ENCODE measurements around the gene LCOR. TPM values are rescaled to one million over a fixed set of nuclear protein-coding genes. Genes with fewer than 3 reads are reported as not detected.

The LCOR gene
- total RNA-seq, 1 donor from 2014 or later = 29.4 TPM

GRCh38 chr10:97039538-97040247 lies 207.6 kb downstream of the LCOR start:
- H3K27me3 Mint-ChIP-seq (ENCODE audit: low read depth) = peaks cover 16% of the 10 kb centered on the region

GRCh38 chr10:97040248-97040584 lies 208.1 kb downstream of the LCOR start:
- Mint-ChIP-seq H3K9me3 (ENCODE audit: low read depth) (no peaks in the 10 kb centered on the region), H3K36me3 (ENCODE audit: low read depth) (no peaks in the 10 kb centered on the region), H3K27me3 (ENCODE audit: low read depth) (peaks cover 14% of the 10 kb centered on the region), H3K27ac (ENCODE audit: unreplicated experiment) (no peak overlapping the region), H3K4me3 (ENCODE audit: unreplicated experiment) (no peak overlapping the region), H3K4me1 (ENCODE audit: low read depth) (peaks cover 12% of the 10 kb centered on the region)
- DNase-seq (ENCODE audit: low spot score) = no peak
- TF ChIP-seq CTCF (IDR thresholded peaks at IDR 0.05) = no peak

More at GRCh38 chr10:97039538-97040247, 207.6 kb downstream of the LCOR start:
- Mint-ChIP-seq H3K27ac (ENCODE audit: unreplicated experiment) (no peak overlapping the region), H3K36me3 (ENCODE audit: low read depth) (no peaks in the 10 kb centered on the region), H3K4me3 (ENCODE audit: unreplicated experiment) (no peak overlapping the region), H3K4me1 (ENCODE audit: low read depth) (peaks cover 12% of the 10 kb centered on the region), H3K9me3 (ENCODE audit: low read depth) (no peaks in the 10 kb centered on the region)
- no peak for TF ChIP-seq CTCF (IDR thresholded peaks at IDR 0.05)
- no peak for DNase-seq (ENCODE audit: low spot score)

DNA sequence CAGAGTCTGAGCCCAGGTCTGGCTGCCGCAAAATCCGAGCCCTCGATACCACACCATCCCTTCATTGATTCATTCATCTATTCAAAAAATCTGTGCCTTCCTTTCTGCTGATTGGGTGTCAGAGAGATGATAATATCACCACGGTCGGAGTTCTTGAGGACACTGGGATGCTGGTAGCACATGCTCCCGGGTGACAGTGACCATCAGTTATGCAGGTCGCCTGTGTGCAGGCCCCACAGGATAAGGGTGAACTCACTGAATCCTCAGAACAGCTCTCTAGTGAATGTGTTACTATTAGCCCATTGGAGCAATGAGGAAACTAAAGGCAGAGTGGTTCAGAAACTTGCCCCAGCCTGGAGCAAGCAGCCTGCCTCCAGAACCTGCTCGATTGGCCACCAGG lies 208.6 kb downstream of the LCOR start:
- Mint-ChIP-seq H3K4me1 (ENCODE audit: low read depth) (peaks cover 12% of the 10 kb centered on the region), H3K27ac (ENCODE audit: unreplicated experiment) (no peak overlapping the region), H3K36me3 (ENCODE audit: low read depth) (no peaks in the 10 kb centered on the region), H3K27me3 (ENCODE audit: low read depth) (peaks cover 9% of the 10 kb centered on the region), H3K9me3 (ENCODE audit: low read depth) (no peaks in the 10 kb centered on the region), H3K4me3 (ENCODE audit: unreplicated experiment) (no peak overlapping the region)
- no peak for TF ChIP-seq CTCF (IDR thresholded peaks at IDR 0.05)
- DNase-seq (ENCODE audit: low spot score) = no peak

- Mint-ChIP-seq H3K4me3 (ENCODE audit: unreplicated experiment) (no peak overlapping the region), H3K27ac (ENCODE audit: unreplicated experiment) (no peak overlapping the region), H3K36me3 (ENCODE audit: low read depth) (no peaks in the 10 kb centered on the region), H3K27me3 (ENCODE audit: low read depth) (peaks cover 3% of the 10 kb centered on the region), H3K4me1 (ENCODE audit: low read depth) (peaks cover 12% of the 10 kb centered on the region), H3K9me3 (ENCODE audit: low read depth) (no peaks in the 10 kb centered on the region)
- DNase-seq (ENCODE audit: low spot score) = no peak
- no peak for TF ChIP-seq CTCF (IDR thresholded peaks at IDR 0.05)
Measured at GRCh38 chr10:97042081-97042480, 210.0 kb downstream of the LCOR start.

DNA sequence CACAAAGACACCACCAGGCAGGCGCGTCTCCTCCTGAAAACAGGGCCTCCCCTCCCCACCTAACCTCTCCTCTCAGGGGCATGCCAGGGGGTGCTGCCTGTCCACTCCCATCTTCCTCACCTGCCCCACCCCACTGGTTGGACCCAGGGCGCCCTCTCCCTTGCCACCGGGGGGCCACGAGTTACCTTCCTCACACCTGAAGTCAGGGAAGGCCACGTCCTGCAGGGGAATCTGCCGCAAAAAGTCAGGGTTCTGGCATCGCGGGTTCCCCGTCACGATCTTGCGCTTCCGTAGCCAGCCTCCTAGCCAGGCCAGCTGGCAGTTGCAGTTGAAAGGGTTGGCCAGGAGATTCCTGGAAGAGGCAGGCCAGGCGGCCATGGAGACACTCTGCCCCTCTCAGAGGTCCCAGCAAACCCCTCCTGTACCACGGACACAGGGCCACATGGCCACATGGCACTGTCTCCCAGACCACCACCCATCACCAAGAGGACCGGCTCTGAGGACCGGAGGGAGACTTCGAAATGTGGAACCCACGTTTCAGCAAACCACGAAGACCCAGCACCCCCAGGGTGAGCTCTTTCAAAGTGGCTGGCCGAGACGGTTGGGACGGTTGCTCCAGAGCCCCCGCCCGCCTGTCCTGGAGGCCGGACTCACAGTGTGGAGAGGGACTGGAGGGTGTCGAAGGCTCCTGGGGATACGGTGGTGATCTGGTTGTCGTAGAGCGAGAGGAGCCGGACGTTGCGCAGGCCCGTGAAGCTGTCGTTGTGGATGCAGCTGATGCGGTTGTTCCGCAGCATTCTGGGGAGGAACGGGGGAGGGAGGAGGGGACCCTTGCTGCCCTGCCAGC lies 210.8 kb downstream of the LCOR start:
- no peak for TF ChIP-seq CTCF (IDR thresholded peaks at IDR 0.05)
- Mint-ChIP-seq H3K9me3 (ENCODE audit: low read depth) (no peaks in the 10 kb centered on the region), H3K4me3 (ENCODE audit: unreplicated experiment) (no peak overlapping the region), H3K4me1 (ENCODE audit: low read depth) (peaks cover 6% of the 10 kb centered on the region), H3K36me3 (ENCODE audit: low read depth) (no peaks in the 10 kb centered on the region), H3K27me3 (ENCODE audit: low read depth) (peaks cover 3% of the 10 kb centered on the region), H3K27ac (ENCODE audit: unreplicated experiment) (no peak overlapping the region)
- no peak for DNase-seq (ENCODE audit: low spot score)
